Mammary epithelial cell (primary cell): ENCODE measurements around the gene C6.

Experiments
- EZH2 ChIP-seq: IDR thresholded peaks from 2 replicates; pipeline ENCODE4 v1.6.1; 2012; ENCODE audit warnings: low read length, inconsistent platforms, borderline replicate concordance
- TF ChIP-seq, protein P1 (sequence below), 2 donors: IDR thresholded peaks in 1 of 2; conservative IDR thresholded peaks in 1 of 2; 2 replicates each; pipeline ENCODE4 v1.5.1; 2011 to 2012; ENCODE audit warnings: inconsistent platforms in 2 of 2, low read length in 2 of 2, mild to moderate bottlenecking in 2 of 2, control low read depth in 1 of 2, low read depth in 1 of 2; ENCODE audit not compliant: insufficient read depth in 1 of 2; ENCODE audit errors: extremely low read depth in 1 of 2

DNA sequence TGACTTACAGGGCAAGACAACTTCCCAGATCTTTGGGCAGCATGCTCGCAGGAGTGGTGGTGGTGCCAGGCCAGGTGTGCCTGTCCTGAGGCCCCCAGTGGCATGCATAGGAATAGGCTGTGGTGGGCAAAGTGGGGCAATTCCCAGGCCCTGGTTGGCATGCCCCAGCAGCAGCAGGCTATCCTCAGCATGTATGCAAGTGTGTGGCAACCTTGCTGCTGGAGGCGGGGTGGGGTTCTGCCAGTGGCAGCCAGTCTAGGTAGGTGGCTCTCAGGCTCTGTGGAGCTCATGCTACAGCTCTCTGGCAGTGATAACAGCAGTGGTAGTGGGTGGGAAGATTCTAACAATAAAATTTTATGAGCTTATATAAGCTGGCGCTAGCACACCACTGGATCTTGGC is 27.7 kb upstream of the C6 start:
- no peak for TF ChIP-seq EZH2
- TF ChIP-seq, protein P1, sequence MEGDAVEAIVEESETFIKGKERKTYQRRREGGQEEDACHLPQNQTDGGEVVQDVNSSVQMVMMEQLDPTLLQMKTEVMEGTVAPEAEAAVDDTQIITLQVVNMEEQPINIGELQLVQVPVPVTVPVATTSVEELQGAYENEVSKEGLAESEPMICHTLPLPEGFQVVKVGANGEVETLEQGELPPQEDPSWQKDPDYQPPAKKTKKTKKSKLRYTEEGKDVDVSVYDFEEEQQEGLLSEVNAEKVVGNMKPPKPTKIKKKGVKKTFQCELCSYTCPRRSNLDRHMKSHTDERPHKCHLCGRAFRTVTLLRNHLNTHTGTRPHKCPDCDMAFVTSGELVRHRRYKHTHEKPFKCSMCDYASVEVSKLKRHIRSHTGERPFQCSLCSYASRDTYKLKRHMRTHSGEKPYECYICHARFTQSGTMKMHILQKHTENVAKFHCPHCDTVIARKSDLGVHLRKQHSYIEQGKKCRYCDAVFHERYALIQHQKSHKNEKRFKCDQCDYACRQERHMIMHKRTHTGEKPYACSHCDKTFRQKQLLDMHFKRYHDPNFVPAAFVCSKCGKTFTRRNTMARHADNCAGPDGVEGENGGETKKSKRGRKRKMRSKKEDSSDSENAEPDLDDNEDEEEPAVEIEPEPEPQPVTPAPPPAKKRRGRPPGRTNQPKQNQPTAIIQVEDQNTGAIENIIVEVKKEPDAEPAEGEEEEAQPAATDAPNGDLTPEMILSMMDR (conservative IDR thresholded peaks at IDR 0.05 in 1 of 2, IDR thresholded peaks at IDR 0.05 in 1 of 2; ENCODE audit: extremely low read depth in 1 of 2, insufficient read depth in 1 of 2, low read depth in 1 of 2, low read length in 2 of 2) = no peak
